ENCODE data around the gene IFT88.

The IFT88 gene

GRCh38 chr13:20691616-20692015 lies 124.7 kb downstream of the IFT88 start:
- no peak for DNase-seq (ENCODE audit: low spot score)
- in situ Hi-C loops (cut with MboI; ENCODE audit: low sequenced_read_pairs, unreplicated experiment): no loop called here
- TF ChIP-seq, protein P1, sequence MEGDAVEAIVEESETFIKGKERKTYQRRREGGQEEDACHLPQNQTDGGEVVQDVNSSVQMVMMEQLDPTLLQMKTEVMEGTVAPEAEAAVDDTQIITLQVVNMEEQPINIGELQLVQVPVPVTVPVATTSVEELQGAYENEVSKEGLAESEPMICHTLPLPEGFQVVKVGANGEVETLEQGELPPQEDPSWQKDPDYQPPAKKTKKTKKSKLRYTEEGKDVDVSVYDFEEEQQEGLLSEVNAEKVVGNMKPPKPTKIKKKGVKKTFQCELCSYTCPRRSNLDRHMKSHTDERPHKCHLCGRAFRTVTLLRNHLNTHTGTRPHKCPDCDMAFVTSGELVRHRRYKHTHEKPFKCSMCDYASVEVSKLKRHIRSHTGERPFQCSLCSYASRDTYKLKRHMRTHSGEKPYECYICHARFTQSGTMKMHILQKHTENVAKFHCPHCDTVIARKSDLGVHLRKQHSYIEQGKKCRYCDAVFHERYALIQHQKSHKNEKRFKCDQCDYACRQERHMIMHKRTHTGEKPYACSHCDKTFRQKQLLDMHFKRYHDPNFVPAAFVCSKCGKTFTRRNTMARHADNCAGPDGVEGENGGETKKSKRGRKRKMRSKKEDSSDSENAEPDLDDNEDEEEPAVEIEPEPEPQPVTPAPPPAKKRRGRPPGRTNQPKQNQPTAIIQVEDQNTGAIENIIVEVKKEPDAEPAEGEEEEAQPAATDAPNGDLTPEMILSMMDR (IDR thresholded peaks at IDR 0.05; ENCODE audit: borderline replicate concordance, control extremely low read depth, extremely low read depth, insufficient read depth, missing control alignments): no peak

DNA sequence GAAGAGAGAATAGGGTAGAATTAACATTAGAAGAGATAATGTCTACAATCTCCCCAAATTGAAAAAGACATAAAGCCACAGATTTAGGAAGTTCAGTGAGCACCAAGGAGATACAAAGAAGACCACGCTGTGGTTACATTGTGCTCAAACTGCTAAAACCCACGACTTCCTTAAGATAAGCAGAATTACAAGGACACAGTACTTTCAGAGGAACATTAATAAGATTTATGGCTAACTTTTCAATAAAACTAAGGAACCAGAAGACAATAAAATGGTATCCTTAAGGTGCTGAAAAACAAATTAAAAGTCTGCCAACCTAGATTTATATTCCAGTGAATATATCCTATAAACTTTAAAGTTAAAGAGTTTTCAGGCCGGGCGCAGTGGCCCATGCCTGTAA lies 129.1 kb downstream of the IFT88 start:
- TF ChIP-seq, protein P1 (IDR thresholded peaks at IDR 0.05; ENCODE audit: borderline replicate concordance, control extremely low read depth, extremely low read depth, insufficient read depth, missing control alignments): no peak
- in situ Hi-C loops (cut with MboI; ENCODE audit: low sequenced_read_pairs, unreplicated experiment): no loop called here
- no peak for DNase-seq (ENCODE audit: low spot score)

GRCh38 chr13:20699715-20700114 lies 132.8 kb downstream of the IFT88 start:
- TF ChIP-seq, protein P1 (IDR thresholded peaks at IDR 0.05; ENCODE audit: borderline replicate concordance, control extremely low read depth, extremely low read depth, insufficient read depth, missing control alignments): no peak
- DNase-seq (ENCODE audit: low spot score): no peak
- in situ Hi-C loops (cut with MboI; ENCODE audit: low sequenced_read_pairs, unreplicated experiment): loop anchor here (10.0 to 25.0 kb wide), 2 partner anchors 225 to 512 kb away; partner anchors contain the start of gene GJB2

DNA sequence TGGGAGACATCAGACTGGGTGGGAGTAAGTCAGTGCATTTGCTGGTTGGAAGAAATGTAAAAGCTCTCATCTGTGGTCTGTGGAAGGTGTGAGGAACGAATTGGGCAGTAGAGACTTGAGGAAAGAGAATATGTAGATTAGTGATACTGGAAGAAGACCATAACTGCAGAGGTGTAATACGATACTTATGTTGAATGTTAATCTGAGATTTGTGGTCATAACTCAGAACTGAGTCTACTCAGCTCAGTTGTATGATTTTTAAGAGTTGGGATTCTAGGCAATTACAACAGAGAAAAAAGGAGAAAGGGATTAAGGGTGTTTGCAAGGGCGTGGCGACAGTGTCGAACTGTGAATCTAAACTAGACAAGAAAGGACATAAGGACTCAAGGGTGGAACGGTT lies 133.3 kb downstream of the IFT88 start:
- TF ChIP-seq, protein P1 (IDR thresholded peaks at IDR 0.05; ENCODE audit: borderline replicate concordance, control extremely low read depth, extremely low read depth, insufficient read depth, missing control alignments): no peak
- in situ Hi-C loops (cut with MboI; ENCODE audit: low sequenced_read_pairs, unreplicated experiment): loop anchor here (10.0 to 25.0 kb wide), 2 partner anchors 225 to 513 kb away; partner anchors contain the start of gene GJB2
- no peak for DNase-seq (ENCODE audit: low spot score)

DNA sequence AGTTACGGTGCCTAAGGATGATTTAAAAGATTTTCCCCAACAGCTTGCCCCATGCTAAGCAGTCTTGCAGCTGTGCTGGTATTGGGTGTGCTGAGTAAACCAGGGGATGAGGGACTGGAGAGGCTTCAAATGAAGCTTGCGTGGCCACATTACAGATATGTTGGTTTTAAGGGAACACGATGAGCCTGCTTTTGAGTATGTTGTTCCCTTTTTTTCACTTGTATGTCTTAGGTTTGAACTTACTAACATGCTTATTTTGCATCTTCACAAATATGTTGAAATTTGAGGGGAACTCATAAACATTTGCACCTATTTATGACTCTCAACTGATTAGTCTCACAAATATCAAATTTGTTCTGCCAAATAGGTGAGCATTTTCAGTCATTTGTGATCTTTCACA lies 134.5 kb downstream of the IFT88 start:
- in situ Hi-C loops (cut with MboI; ENCODE audit: low sequenced_read_pairs, unreplicated experiment): loop anchor here (10.0 to 25.0 kb wide), 2 partner anchors 223 to 514 kb away; partner anchors contain the start of gene GJB2
- TF ChIP-seq, protein P1 (IDR thresholded peaks at IDR 0.05; ENCODE audit: borderline replicate concordance, control extremely low read depth, extremely low read depth, insufficient read depth, missing control alignments): no peak
- no peak for DNase-seq (ENCODE audit: low spot score)

DNA sequence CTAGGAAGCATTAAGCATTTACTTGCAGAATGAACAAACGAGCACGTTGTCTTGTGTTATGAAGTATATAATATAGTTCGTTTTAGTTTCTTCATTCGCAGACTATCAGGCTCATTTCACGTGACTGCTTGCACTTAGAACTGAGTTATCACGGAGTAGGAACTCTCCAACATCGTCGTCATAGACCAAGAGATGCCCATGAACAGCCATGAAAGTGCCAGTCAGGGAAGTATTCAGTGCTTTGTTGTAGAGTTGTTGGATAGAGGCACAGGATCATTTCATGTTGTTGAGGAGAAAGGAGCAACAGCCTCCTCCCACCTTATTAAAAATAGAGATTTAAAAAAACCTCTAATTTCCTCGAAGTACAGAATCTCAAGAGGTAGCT lies 135.6 kb downstream of the IFT88 start:
- in situ Hi-C loops (cut with MboI; ENCODE audit: low sequenced_read_pairs, unreplicated experiment): loop anchor here (10.0 to 25.0 kb wide), 2 partner anchors 222 to 515 kb away; partner anchors contain the start of gene GJB2
- TF ChIP-seq, protein P1 (IDR thresholded peaks at IDR 0.05; ENCODE audit: borderline replicate concordance, control extremely low read depth, extremely low read depth, insufficient read depth, missing control alignments): no peak
- no peak for DNase-seq (ENCODE audit: low spot score)

Data from GM13976 (cell line).